ENCODE results near the gene THAP8.
A peak's percentile ranks its signal among the peaks of the same experiment; 100 is the strongest.
"Not testable (repeated sequence)": the region's sequence is repeated elsewhere in the genome, so short reads cannot be mapped to it uniquely, and the experiment has no call there.

The THAP8 gene

DNA sequence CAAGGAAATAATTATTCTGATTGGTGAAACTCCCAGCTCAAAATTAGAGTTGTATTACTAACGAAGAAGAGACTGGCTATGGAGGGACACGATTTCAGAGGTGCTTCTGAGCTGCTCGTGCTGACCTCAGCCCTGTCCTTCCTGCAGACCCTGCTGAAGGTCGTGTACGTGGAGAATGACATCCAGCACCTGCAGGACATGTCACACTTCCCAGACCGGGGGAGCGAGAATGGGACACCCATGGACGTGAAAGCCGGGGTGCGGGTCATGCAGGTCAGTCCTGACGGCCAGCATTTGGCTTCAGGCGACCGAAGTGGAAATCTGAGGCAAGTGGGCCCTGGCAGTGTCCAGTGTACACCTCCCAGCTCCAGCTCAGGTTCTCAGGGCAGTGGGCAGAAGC, 28.8 kb upstream of the THAP8 start:
- H3K4me1 Mint-ChIP-seq = no peaks in the 10 kb centered on the region
- H3K9me3 Mint-ChIP-seq = no peaks in the 10 kb centered on the region
- no peak for DNase-seq (ENCODE audit: low spot score in 2 of 2)
- no peaks in the 10 kb centered on the region for H3K27me3 Mint-ChIP-seq
- no peak overlapping the region for H3K4me3 Mint-ChIP-seq
- H3K27ac Mint-ChIP-seq = no peak overlapping the region
- ATAC-seq (ENCODE audit: low read depth) = no peak
- no peaks in the 10 kb centered on the region for H3K36me3 Mint-ChIP-seq

- Mint-ChIP-seq H3K9me3 (no peaks in the 10 kb centered on the region), H3K27ac (no peak overlapping the region), H3K36me3 (no peaks in the 10 kb centered on the region), H3K4me3 (no peak overlapping the region), H3K4me1 (no peaks in the 10 kb centered on the region), H3K27me3 (no peaks in the 10 kb centered on the region)
- DNase-seq (ENCODE audit: low spot score in 2 of 2) = no peak
- no peak for ATAC-seq (ENCODE audit: low read depth)
These were observed 27.8 kb upstream of the THAP8 start for GRCh38 chr19:36081894-36082293.

GRCh38 chr19:36081385-36081784, 27.3 kb upstream of the THAP8 start:
- Mint-ChIP-seq H3K27me3 (no peaks in the 10 kb centered on the region), H3K4me3 (no peak overlapping the region), H3K4me1 (no peaks in the 10 kb centered on the region), H3K27ac (no peak overlapping the region), H3K9me3 (no peaks in the 10 kb centered on the region), H3K36me3 (no peaks in the 10 kb centered on the region)
- ATAC-seq (ENCODE audit: low read depth) = no peak
- no peak for DNase-seq (ENCODE audit: low spot score in 2 of 2)

GRCh38 chr19:36079389-36079945, 25.4 kb upstream of the THAP8 start:
- H3K4me3 Mint-ChIP-seq = no peak overlapping the region

DNA sequence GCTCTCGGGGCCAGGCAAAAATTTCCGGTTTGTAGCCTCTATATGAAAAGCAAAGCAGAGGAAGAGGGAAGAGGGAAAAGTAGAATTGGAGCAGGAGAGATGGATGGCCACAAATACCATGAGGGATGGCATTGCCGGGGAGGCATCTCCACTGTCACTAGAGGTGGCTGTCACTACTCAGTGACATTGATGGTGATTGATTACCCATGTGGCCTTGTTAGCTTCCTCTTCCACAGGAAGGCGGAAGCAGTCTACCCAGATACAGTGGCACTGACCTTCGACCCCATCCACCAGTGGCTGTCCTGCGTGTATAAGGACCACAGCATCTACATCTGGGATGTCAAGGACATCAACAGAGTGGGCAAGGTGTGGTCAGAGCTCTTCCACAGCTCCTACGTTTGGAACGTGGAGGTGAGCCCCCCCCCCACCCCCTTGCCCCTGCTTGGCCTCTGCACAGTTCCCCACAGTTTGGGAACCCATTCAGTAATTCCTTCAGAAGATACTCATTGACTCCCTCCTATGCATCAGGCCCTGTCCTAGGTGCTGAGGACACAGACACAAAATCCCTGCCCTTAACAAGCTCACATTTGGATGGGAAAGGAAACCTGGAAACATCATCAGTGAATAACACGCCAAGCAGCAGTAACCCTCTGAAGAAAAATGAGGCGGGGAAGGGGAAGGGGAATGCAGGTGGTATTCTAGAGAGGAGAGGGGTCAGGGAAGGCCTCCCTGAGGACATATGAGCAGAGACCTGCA, 19.2 kb upstream of the THAP8 start:
- H3K36me3 Mint-ChIP-seq = no peaks in the 10 kb centered on the region
- H3K4me3 Mint-ChIP-seq = no peak overlapping the region
- no peak for DNase-seq (ENCODE audit: low spot score in 2 of 2)
- ATAC-seq (ENCODE audit: low read depth) = no peak
- no peaks in the 10 kb centered on the region for H3K4me1 Mint-ChIP-seq
- H3K27me3 Mint-ChIP-seq = no peaks in the 10 kb centered on the region
- no peaks in the 10 kb centered on the region for H3K9me3 Mint-ChIP-seq
- H3K27ac Mint-ChIP-seq = no peak overlapping the region

More at GRCh38 chr19:36079389-36079945, 25.4 kb upstream of the THAP8 start:
- no peak for ATAC-seq (ENCODE audit: low read depth)
- no peak for DNase-seq (ENCODE audit: low spot score in 2 of 2)
- no peak overlapping the region for H3K27ac Mint-ChIP-seq
- H3K36me3 Mint-ChIP-seq = no peaks in the 10 kb centered on the region
- H3K9me3 Mint-ChIP-seq = no peaks in the 10 kb centered on the region
- H3K27me3 Mint-ChIP-seq = no peaks in the 10 kb centered on the region
- H3K4me1 Mint-ChIP-seq = no peaks in the 10 kb centered on the region

DNA sequence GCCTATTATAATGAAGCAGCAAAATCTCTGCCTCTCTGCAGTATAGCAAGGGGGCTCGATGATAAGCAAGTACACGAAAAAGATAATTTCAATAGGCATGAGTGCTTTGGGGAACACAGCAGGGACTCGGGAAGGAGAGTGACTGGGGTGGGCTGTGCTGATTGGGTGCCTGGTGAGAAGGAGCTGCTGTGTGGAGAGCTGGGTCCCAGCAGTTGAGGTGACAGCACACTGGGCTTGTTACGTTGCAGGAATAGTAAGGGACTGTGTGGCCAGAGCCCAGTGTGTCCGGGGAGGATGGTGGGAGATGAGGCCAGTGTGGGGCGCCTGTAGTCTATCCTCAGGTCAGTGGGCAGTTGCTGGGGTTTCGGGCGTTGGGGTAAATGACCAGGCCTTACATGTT, 18.0 kb upstream of the THAP8 start:
- Mint-ChIP-seq H3K4me3 (no peak overlapping the region), H3K4me1 (no peaks in the 10 kb centered on the region), H3K27me3 (no peaks in the 10 kb centered on the region), H3K36me3 (no peaks in the 10 kb centered on the region), H3K27ac (no peak overlapping the region), H3K9me3 (no peaks in the 10 kb centered on the region)
- ATAC-seq (ENCODE audit: low read depth) (no peak), DNase-seq (ENCODE audit: low spot score in 2 of 2) (no peak)

DNA sequence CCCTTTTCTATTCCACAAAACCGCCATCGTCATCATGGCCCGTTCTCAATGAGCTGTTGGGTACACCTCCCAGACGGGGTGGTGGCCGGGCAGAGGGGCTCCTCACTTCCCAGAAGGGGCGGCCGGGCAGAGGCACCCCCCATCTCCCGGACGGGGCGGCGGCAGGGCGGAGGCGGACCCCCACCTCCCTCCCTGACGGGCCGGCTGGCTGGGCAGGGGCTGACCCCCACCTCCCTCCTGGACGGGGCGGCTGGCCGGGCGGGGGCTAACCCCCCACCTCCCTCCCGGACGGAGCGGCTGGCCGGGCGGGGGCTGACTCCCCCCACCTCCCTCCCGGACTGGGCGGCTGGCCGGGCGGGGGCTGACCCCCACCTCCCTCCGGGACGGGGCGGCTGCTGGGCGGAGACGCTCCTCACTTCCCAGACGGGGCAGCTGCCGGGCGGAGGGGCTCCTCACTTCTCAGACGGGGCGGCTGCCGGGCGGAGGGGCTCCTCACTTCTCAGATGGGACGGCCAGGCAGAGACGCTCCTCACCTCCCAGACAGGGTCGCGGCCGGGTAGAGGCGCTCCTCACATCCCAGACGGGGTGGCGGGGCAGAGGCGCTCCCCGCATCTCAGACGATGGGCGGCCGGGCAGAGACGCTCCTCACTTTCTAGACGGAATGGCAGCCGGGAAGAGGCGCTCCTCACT, 14.9 kb upstream of the THAP8 start:
- not testable (repeated sequence) for H3K9me3 Mint-ChIP-seq; H3K27ac Mint-ChIP-seq; DNase-seq (ENCODE audit: low spot score in 2 of 2); H3K4me1 Mint-ChIP-seq; ATAC-seq (ENCODE audit: low read depth); H3K36me3 Mint-ChIP-seq; H3K27me3 Mint-ChIP-seq; H3K4me3 Mint-ChIP-seq

- Mint-ChIP-seq H3K27me3 (no peaks in the 10 kb centered on the region), H3K36me3 (no peaks in the 10 kb centered on the region), H3K4me1 (no peaks in the 10 kb centered on the region), H3K27ac (no peak overlapping the region), H3K9me3 (no peaks in the 10 kb centered on the region), H3K4me3 (no peak overlapping the region)
- no peak for ATAC-seq (ENCODE audit: low read depth)
- DNase-seq (ENCODE audit: low spot score in 2 of 2) = no peak
These were observed 13.6 kb upstream of the THAP8 start for GRCh38 chr19:36067681-36068080.

- no peaks in the 10 kb centered on the region for H3K4me1 Mint-ChIP-seq
- no peak for DNase-seq (ENCODE audit: low spot score in 2 of 2)
- H3K36me3 Mint-ChIP-seq = no peaks in the 10 kb centered on the region
- no peaks in the 10 kb centered on the region for H3K27me3 Mint-ChIP-seq
- H3K4me3 Mint-ChIP-seq = no peak overlapping the region
- H3K9me3 Mint-ChIP-seq = no peaks in the 10 kb centered on the region
- no peak for ATAC-seq (ENCODE audit: low read depth)
- no peak overlapping the region for H3K27ac Mint-ChIP-seq
These were observed 10.7 kb upstream of the THAP8 start for GRCh38 chr19:36064826-36065225.

- H3K27me3 Mint-ChIP-seq = no peaks in the 10 kb centered on the region
- no peaks in the 10 kb centered on the region for H3K36me3 Mint-ChIP-seq
- H3K27ac Mint-ChIP-seq = no peak overlapping the region
- no peaks in the 10 kb centered on the region for H3K4me1 Mint-ChIP-seq
- H3K4me3 Mint-ChIP-seq = no peak overlapping the region
- H3K9me3 Mint-ChIP-seq = no peaks in the 10 kb centered on the region
- ATAC-seq (ENCODE audit: low read depth) (no peak), DNase-seq (ENCODE audit: low spot score in 2 of 2) (no peak)
These were observed 7.3 kb upstream of the THAP8 start for GRCh38 chr19:36061367-36061766.

- Mint-ChIP-seq H3K27ac (no peak overlapping the region), H3K4me3 (no peak overlapping the region), H3K4me1 (peaks cover 1% of the 10 kb centered on the region), H3K9me3 (no peaks in the 10 kb centered on the region), H3K27me3 (no peaks in the 10 kb centered on the region), H3K36me3 (no peaks in the 10 kb centered on the region)
- ATAC-seq (ENCODE audit: low read depth) (peak; percentile 46), DNase-seq (ENCODE audit: low spot score in 2 of 2) (no peak)
These were observed 6.3 kb upstream of the THAP8 start for GRCh38 chr19:36060430-36060829.

DNA sequence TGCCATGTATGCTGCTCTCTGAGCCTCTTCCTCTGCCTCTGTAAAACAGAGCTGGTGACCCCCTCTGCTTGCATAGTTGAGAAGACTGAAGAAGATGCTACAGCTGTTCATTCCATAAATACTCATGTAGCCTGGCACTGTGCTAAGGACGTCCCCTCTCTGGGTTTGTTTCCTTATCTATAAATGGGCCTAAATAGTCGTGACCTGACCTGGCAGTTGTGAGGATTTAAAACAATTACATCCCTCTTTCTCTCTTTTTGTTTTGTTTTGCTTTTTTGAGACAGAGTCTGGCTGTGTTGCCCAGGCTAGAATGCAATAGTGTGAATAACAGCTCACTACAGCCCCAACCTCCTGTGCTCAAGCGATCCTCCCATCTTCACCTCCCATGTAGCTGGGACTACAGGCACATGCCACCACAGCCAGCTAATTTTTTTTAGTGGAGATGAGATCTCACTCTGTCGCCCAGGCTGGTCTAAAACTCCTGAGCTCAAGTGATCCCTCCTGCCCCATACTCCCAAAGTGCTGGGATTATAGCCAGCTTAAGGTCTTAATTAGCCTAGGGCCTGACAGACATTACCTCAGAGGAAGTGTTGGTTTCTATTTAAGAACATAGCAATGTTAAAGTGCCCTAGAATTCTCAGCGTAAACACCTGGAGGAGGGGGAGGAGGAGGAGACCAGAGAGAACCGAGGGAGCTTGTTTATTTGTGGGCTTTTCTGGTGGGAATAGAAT, 5.3 kb upstream of the THAP8 start:
- DNase-seq (ENCODE audit: low spot score in 2 of 2) = no peak
- ATAC-seq (ENCODE audit: low read depth) = no peak
- no peaks in the 10 kb centered on the region for H3K9me3 Mint-ChIP-seq
- no peak overlapping the region for H3K4me3 Mint-ChIP-seq
- no peaks in the 10 kb centered on the region for H3K27me3 Mint-ChIP-seq
- H3K36me3 Mint-ChIP-seq = no peaks in the 10 kb centered on the region
- no peak overlapping the region for H3K27ac Mint-ChIP-seq
- peaks cover 5% of the 10 kb centered on the region for H3K4me1 Mint-ChIP-seq

GRCh38 chr19:36058481-36059179, 4.5 kb upstream of the THAP8 start:
- Mint-ChIP-seq H3K36me3 (no peaks in the 10 kb centered on the region), H3K27me3 (no peaks in the 10 kb centered on the region), H3K9me3 (no peaks in the 10 kb centered on the region), H3K27ac (no peak overlapping the region), H3K4me1 (peaks cover 7% of the 10 kb centered on the region), H3K4me3 (no peak overlapping the region)
- DNase-seq (ENCODE audit: low spot score in 2 of 2) (no peak), ATAC-seq (ENCODE audit: low read depth) (no peak)

All from memory B cell (primary cell).